OCI-LY3 (cell line): Measurements from ENCODE around the gene GRK1.

Source experiments
- EZH2phosphoT487 ChIP-seq: fragments of 200-600 bp; shearing (Covaris generic); IDR thresholded peaks from 2 replicates; pipeline ENCODE4 v1.6.1; 2018; ENCODE audit warnings: antibody characterized with exemption, mixed run types, low read depth
- TF ChIP-seq, protein P1 (sequence below): fragments of 200-600, 300-600 bp; sonication (generic); IDR thresholded peaks from 2 replicates; pipeline ENCODE4 v1.5.1; 2014; ENCODE audit warnings: antibody characterized with exemption, low read length, low read depth

DNA sequence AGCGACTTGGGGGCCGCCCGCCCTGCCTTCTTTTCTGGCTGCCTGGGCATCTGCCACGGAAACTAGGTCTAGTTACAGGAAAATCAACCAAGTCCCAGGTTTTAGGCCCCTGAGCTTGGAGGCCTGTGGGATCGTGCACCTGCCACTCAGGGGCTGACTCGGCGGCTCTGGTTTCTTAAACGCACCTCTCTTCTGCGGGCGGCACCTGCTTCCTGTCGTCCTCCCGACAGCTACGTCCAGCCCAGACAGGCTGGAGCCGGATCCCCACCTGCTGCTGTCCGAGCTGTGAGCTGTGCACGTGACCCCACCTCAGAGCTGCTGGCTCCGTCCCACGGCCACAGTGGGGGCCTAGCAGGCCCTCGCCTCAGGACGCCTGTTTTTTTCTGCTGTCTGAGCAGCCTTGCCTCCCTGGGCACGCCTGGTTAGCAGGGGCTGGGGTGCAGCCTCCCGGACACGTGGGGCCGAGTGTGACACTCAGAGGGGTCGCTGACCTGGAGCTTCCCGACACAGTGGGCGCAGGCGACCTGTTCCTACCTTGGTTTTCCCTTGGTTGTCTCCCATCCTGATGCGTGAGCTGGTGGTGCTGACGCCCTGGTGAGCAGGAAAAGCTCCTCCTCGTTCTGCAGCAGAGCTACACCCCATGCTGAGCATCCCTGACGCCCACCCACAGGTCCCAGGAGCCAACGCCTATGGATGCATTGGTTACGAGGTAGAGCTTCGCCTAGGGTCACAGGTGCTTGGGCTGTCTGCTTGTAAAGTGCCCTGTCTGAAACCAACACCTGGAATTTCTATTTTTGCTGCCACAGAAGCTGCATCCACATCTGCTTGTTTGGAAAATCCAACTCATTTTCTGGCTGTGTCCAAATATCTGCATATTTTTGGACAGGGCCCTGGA is 109.5 kb downstream of the GRK1 start:
- TF ChIP-seq, protein P1, sequence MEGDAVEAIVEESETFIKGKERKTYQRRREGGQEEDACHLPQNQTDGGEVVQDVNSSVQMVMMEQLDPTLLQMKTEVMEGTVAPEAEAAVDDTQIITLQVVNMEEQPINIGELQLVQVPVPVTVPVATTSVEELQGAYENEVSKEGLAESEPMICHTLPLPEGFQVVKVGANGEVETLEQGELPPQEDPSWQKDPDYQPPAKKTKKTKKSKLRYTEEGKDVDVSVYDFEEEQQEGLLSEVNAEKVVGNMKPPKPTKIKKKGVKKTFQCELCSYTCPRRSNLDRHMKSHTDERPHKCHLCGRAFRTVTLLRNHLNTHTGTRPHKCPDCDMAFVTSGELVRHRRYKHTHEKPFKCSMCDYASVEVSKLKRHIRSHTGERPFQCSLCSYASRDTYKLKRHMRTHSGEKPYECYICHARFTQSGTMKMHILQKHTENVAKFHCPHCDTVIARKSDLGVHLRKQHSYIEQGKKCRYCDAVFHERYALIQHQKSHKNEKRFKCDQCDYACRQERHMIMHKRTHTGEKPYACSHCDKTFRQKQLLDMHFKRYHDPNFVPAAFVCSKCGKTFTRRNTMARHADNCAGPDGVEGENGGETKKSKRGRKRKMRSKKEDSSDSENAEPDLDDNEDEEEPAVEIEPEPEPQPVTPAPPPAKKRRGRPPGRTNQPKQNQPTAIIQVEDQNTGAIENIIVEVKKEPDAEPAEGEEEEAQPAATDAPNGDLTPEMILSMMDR: no peak
- TF ChIP-seq EZH2phosphoT487: no peak
